ENCODE results near the gene STMN1.

DNA sequence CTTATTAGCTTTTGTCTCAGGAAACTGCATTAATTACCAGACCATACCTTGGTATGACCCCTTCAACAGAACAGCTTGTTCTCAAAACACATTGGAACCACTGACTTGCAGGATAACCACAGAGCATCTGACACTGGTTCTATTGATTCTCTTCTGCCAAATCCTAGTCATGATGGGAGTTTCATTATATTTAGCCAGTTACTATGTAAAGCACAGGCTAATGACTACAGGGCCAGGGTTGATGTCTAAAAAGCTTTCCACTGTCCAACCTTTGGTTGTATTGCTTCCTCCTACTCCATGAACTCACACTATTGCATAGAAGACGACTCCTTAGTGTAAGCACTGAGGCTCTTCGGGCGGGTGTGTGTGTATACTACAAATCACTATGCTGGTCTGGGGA, 3.8 kb downstream of the STMN1 start:
- TF ChIP-seq, protein P1, sequence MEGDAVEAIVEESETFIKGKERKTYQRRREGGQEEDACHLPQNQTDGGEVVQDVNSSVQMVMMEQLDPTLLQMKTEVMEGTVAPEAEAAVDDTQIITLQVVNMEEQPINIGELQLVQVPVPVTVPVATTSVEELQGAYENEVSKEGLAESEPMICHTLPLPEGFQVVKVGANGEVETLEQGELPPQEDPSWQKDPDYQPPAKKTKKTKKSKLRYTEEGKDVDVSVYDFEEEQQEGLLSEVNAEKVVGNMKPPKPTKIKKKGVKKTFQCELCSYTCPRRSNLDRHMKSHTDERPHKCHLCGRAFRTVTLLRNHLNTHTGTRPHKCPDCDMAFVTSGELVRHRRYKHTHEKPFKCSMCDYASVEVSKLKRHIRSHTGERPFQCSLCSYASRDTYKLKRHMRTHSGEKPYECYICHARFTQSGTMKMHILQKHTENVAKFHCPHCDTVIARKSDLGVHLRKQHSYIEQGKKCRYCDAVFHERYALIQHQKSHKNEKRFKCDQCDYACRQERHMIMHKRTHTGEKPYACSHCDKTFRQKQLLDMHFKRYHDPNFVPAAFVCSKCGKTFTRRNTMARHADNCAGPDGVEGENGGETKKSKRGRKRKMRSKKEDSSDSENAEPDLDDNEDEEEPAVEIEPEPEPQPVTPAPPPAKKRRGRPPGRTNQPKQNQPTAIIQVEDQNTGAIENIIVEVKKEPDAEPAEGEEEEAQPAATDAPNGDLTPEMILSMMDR (IDR thresholded peaks at IDR 0.05), result no peak
- TF ChIP-seq POLR2A (IDR thresholded peaks at IDR 0.05), result no peak
